Measurements from ENCODE around the gene LTBR.

Gene LTBR

GRCh38 chr12:6367969-6368892 lies 15.7 kb upstream of the LTBR start:
- H3K36me3 ChIP-seq, result no peaks in the 10 kb centered on the region
- no peak for TF ChIP-seq CTCF (IDR thresholded peaks at IDR 0.05; ENCODE audit: low read depth, low read length)
- no peaks in the 10 kb centered on the region for H3K9me3 ChIP-seq
- H3K4me3 ChIP-seq (ENCODE audit: low read depth, low read length), result no peak overlapping the region
- DNase-seq, result no peak
- no peaks in the 10 kb centered on the region for H3K4me1 ChIP-seq
- H3K27me3 ChIP-seq, result no peaks in the 10 kb centered on the region

- H3K4me1 ChIP-seq, result no peaks in the 10 kb centered on the region
Observed at GRCh38 chr12:6368906-6369525, 14.9 kb upstream of the LTBR start.

GRCh38 chr12:6369916-6370575 lies 13.9 kb upstream of the LTBR start:
- Histone ChIP-seq H3K9me3 (no peaks in the 10 kb centered on the region), H3K4me3 (ENCODE audit: low read depth, low read length) (no peak overlapping the region), H3K4me1 (no peaks in the 10 kb centered on the region), H3K36me3 (no peaks in the 10 kb centered on the region), H3K27me3 (no peaks in the 10 kb centered on the region)
- TF ChIP-seq CTCF (IDR thresholded peaks at IDR 0.05; ENCODE audit: low read depth, low read length), result no peak
- no peak for DNase-seq

More at GRCh38 chr12:6368906-6369525, 14.9 kb upstream of the LTBR start:
- H3K4me3 ChIP-seq (ENCODE audit: low read depth, low read length), result no peak overlapping the region
- no peaks in the 10 kb centered on the region for H3K36me3 ChIP-seq
- H3K27me3 ChIP-seq, result no peaks in the 10 kb centered on the region
- no peak for DNase-seq
- TF ChIP-seq CTCF (IDR thresholded peaks at IDR 0.05; ENCODE audit: low read depth, low read length), result no peak
- H3K9me3 ChIP-seq, result no peaks in the 10 kb centered on the region

- no peak overlapping the region for H3K4me3 ChIP-seq (ENCODE audit: low read depth, low read length)
Observed at GRCh38 chr12:6370576-6370935, 13.4 kb upstream of the LTBR start.

GRCh38 chr12:6370994-6371754 lies 12.8 kb upstream of the LTBR start:
- no peaks in the 10 kb centered on the region for H3K27me3 ChIP-seq
- TF ChIP-seq CTCF (IDR thresholded peaks at IDR 0.05; ENCODE audit: low read depth, low read length), result peak; percentile 22; the same call in 1 of the 2 replicates
- H3K4me3 ChIP-seq (ENCODE audit: low read depth, low read length), result no peak overlapping the region
- H3K36me3 ChIP-seq, result no peaks in the 10 kb centered on the region
- DNase-seq, result no peak
- no peaks in the 10 kb centered on the region for H3K4me1 ChIP-seq
- H3K9me3 ChIP-seq, result no peaks in the 10 kb centered on the region

More at GRCh38 chr12:6370576-6370935, 13.4 kb upstream of the LTBR start:
- DNase-seq, result no peak
- H3K9me3 ChIP-seq, result no peaks in the 10 kb centered on the region
- H3K36me3 ChIP-seq, result no peaks in the 10 kb centered on the region
- H3K27me3 ChIP-seq, result no peaks in the 10 kb centered on the region
- no peaks in the 10 kb centered on the region for H3K4me1 ChIP-seq
- no peak for TF ChIP-seq CTCF (IDR thresholded peaks at IDR 0.05; ENCODE audit: low read depth, low read length)

Measured in BE2C (cell line).